H7 (cell line): ENCODE data around the gene PIAS3. TPM values are rescaled to one million over a fixed set of nuclear protein-coding genes. Genes with fewer than 3 reads are reported as not detected.
A peak's percentile ranks its signal among the peaks of the same experiment; 100 is the strongest.

Source experiments
- DNase-seq: peaks from one replicate; pipeline ENCODE4 v3.0.0; 2012
- H3K27me3 ChIP-seq: 2 replicates; pipeline ENCODE4 v1.6.0; 2011; ENCODE audit warnings: mild to moderate bottlenecking, low read length; ENCODE audit not compliant: control insufficient read depth, insufficient read depth
- H3K36me3 ChIP-seq: replicated peaks from 2 replicates; pipeline ENCODE4 v1.5.1; 2011; ENCODE audit warnings: low read length; ENCODE audit not compliant: control insufficient read depth, insufficient read depth
- H3K4me3 ChIP-seq: 2 replicates; pipeline ENCODE4 v1.5.1; 2011; ENCODE audit warnings: low read depth, mild to moderate bottlenecking, control low read depth, low read length, moderate library complexity; ENCODE audit not compliant: insufficient read depth
- total RNA-seq: library from RNA; depleted of rRNA; stranded (reverse); fragments of >200 nt; shearing (Covaris generic); gene quantifications from 2 replicates; pipeline ENCODE4 v1.2.3, GENCODE V29; 2014; rRNA removed

The PIAS3 gene
- total RNA-seq: 27.0 and 27.4 TPM in 2 replicates

- H3K4me3 ChIP-seq: peak within 1 kb of the TSS; percentile 90
- peak; percentile 99 for DNase-seq
- peaks cover 14% of the 10 kb centered on the region for H3K36me3 ChIP-seq
- H3K27me3 ChIP-seq: peaks cover 3% of the 10 kb centered on the region; the same call in 1 of the 2 replicates
These were observed at the start of gene PIAS3 for GRCh38 chr1:145858901-145859490. PIAS3 (minus strand) TSS chr1:145859081; CDS start chr1:145858990, 91 bp downstream.

DNA sequence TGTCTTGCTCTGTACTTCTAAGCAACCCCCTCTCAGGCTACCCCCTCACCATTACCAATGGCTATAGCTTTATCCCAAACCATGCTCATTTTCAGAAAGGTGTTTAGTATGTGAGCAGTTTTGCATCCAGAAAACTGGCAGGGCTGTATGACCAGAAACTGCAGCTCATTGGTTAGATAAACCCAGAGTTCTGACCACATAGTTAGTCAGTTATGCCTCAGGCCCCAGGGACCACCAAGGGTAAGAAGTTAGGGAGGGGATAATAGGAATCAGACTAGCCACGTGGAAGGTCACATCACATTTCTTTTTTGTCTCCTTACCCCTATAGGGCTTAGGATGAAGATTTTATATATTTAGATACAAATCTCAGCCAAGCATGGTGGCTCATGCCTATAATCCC, 49.8 kb upstream of the PIAS3 start:
- no peak for DNase-seq

GRCh38 chr1:145906954-145907753, 48.3 kb upstream of the PIAS3 start:
- peaks cover 3% of the 10 kb centered on the region; the same call in 1 of the 2 replicates for H3K36me3 ChIP-seq
- H3K27me3 ChIP-seq: no peaks in the 10 kb centered on the region
- DNase-seq: peak; percentile 48
- H3K4me3 ChIP-seq: no peak overlapping the region

More for the DNA sequence above, 49.8 kb upstream of the PIAS3 start:
- Histone ChIP-seq H3K4me3 (no peak overlapping the region), H3K36me3 (peaks cover 3% of the 10 kb centered on the region; the same call in 1 of the 2 replicates), H3K27me3 (no peaks in the 10 kb centered on the region)

- no peaks in the 10 kb centered on the region; the same call in 1 of the 2 replicates for H3K27me3 ChIP-seq
- no peaks in the 10 kb centered on the region for H3K36me3 ChIP-seq
- peak; percentile 55 for DNase-seq
- H3K4me3 ChIP-seq: no peak overlapping the region
These were observed 42.6 kb upstream of the PIAS3 start for GRCh38 chr1:145901312-145902021.

DNA sequence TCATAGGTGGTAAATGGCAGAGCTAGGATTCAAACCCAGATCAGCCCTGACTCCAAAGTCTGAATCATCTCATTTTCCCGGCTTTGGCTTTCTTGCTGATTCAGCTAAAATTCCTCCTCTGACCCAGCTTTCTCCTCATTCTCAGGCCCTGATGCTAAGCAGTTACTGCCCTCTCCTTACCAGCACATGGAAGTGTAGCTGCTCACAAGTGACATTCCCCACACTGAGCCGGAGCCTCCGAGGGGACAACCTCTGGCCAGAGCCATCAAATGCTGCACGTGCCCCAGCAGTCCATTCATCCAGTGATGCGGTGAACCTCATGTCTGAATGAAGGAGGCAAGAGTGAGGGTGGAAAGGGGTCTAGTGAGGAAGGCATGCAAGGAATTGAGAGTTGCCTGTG, 39.9 kb upstream of the PIAS3 start:
- H3K36me3 ChIP-seq: no peaks in the 10 kb centered on the region
- no peak overlapping the region for H3K4me3 ChIP-seq
- no peak for DNase-seq
- H3K27me3 ChIP-seq: no peaks in the 10 kb centered on the region; the same call in 1 of the 2 replicates

GRCh38 chr1:145897969-145898368, 39.1 kb upstream of the PIAS3 start:
- no peak overlapping the region for H3K4me3 ChIP-seq
- H3K36me3 ChIP-seq: no peaks in the 10 kb centered on the region
- H3K27me3 ChIP-seq: no peaks in the 10 kb centered on the region; the same call in 1 of the 2 replicates
- DNase-seq: no peak

DNA sequence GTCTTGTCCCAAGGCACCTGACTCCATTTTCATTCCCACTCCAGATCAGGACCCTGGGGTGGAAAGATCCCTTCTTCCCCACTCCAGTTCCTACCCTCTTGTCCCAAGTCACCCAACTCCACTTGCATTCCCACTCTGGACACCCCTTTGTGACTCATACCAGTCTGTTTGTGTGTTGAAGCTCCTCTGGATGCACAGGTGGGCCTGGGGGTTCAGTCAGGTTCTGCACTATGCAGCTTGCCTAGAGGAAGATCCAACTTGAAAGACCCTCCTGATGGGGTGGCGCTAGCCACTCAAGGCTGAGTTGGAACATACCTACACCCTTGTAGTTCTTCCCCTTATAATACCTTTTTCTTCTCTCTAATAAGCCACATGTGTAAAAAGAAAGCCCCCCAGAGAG, 36.6 kb upstream of the PIAS3 start:
- no peaks in the 10 kb centered on the region for H3K36me3 ChIP-seq
- no peaks in the 10 kb centered on the region; the same call in 1 of the 2 replicates for H3K27me3 ChIP-seq
- no peak overlapping the region for H3K4me3 ChIP-seq
- DNase-seq: no peak

DNA sequence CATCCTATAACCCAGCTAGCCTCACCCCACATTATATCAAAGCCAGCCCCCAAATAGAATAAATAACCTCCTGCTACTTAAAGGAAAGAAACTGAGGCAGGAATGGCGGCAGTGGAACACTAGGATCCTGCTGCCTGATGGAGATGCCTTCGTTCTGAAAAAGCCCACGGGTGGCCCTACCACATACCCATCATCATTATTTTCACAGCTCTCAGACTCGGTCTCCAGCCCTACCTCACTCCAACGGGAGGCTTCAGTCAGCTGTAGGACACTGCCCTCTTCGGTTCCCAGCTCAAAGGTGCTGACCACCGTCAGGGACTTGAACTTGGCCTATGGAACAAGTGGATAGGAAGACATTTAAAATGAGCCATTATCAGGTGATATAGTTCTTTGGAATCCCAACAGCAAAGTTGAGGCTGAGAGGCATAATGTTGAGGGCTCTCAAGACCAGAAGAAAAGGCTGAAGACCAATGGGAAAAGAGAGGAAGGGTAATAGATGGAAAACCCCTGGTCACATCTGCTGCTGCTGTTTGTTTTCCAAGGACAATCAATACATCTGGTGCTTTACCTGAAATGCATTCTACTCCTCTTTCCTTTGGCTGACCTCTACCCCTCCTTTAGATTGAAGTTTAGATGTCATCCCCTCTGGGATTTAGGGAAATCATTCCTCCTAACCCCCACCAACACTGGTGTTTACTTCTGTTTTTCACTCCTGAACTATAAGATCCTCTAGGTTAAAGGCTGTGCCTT, 34.6 kb upstream of the PIAS3 start:
- Histone ChIP-seq H3K36me3 (no peaks in the 10 kb centered on the region), H3K27me3 (no peaks in the 10 kb centered on the region; the same call in 1 of the 2 replicates), H3K4me3 (no peak overlapping the region)
- no peak for DNase-seq

- H3K27me3 ChIP-seq: no peaks in the 10 kb centered on the region; the same call in 1 of the 2 replicates
- no peak overlapping the region for H3K4me3 ChIP-seq
- DNase-seq: no peak
- H3K36me3 ChIP-seq: no peaks in the 10 kb centered on the region
These were observed 33.7 kb upstream of the PIAS3 start for GRCh38 chr1:145892486-145893087.

- DNase-seq: peak; percentile 87
- Histone ChIP-seq H3K27me3 (no peaks in the 10 kb centered on the region), H3K4me3 (no peak overlapping the region), H3K36me3 (no peaks in the 10 kb centered on the region)
These were observed 33.0 kb upstream of the PIAS3 start for GRCh38 chr1:145891587-145892485.

DNA sequence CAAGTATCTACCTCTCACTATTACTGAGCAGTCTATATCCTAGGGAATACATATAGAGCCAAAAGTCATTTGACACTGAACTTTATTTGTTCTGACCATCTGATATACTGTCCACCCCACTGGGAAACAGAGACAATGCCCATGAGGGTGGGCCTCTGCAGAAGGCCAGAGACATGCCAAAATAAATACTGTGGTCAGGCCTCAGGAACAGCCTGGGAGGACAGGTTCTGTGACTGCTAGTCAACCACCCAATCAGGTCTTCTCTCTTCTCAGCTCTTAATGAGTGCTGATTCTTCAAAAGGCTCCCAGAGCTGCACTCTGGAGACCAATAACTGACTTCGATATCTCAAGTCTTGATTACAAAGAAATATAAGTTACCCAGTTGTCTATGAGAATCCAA, 32.3 kb upstream of the PIAS3 start:
- H3K27me3 ChIP-seq: peaks cover 2% of the 10 kb centered on the region; the same call in 1 of the 2 replicates
- no peak overlapping the region for H3K4me3 ChIP-seq
- no peak for DNase-seq
- H3K36me3 ChIP-seq: no peaks in the 10 kb centered on the region

- no peak overlapping the region for H3K4me3 ChIP-seq
- H3K36me3 ChIP-seq: no peaks in the 10 kb centered on the region
- DNase-seq: no peak
- H3K27me3 ChIP-seq: peaks cover 11% of the 10 kb centered on the region
These were observed 30.8 kb upstream of the PIAS3 start for GRCh38 chr1:145889722-145890121.

DNA sequence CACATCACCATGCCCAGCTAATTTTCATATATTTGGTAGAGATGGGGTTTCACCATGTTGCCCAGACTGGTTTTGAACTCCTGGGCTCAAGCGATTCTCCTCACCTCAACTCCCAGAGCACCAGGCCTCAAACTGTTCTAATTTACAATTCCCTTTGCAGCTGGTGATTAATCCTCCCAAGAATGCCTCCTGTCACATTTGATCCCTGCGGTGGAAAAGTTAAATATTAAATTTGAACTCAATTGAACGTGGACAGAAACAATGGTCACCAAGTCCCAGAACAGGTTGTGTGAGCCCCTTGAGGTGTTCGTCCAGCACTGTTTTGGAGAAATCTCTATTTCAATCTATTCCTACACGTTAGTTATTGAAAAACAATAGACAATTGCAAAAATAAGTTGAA, 28.8 kb upstream of the PIAS3 start:
- Histone ChIP-seq H3K36me3 (no peaks in the 10 kb centered on the region), H3K27me3 (peaks cover 23% of the 10 kb centered on the region), H3K4me3 (no peak overlapping the region)
- DNase-seq: no peak
